ENCODE results near the gene TRIO.

GRCh38 chr5:14420101-14420811 is 277.1 kb downstream of the TRIO start:
- TF ChIP-seq POLR2A (IDR thresholded peaks at IDR 0.05): no peak
- TF ChIP-seq, protein P1, sequence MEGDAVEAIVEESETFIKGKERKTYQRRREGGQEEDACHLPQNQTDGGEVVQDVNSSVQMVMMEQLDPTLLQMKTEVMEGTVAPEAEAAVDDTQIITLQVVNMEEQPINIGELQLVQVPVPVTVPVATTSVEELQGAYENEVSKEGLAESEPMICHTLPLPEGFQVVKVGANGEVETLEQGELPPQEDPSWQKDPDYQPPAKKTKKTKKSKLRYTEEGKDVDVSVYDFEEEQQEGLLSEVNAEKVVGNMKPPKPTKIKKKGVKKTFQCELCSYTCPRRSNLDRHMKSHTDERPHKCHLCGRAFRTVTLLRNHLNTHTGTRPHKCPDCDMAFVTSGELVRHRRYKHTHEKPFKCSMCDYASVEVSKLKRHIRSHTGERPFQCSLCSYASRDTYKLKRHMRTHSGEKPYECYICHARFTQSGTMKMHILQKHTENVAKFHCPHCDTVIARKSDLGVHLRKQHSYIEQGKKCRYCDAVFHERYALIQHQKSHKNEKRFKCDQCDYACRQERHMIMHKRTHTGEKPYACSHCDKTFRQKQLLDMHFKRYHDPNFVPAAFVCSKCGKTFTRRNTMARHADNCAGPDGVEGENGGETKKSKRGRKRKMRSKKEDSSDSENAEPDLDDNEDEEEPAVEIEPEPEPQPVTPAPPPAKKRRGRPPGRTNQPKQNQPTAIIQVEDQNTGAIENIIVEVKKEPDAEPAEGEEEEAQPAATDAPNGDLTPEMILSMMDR (IDR thresholded peaks at IDR 0.05): no peak
